K562 (cell line): ENCODE data around the gene TRPV5. TPM values are rescaled to one million over a fixed set of nuclear protein-coding genes. Genes with fewer than 3 reads are reported as not detected.

ENCODE experiments used
- MYC ChIP-seq, 2 experiments: fragments of 250-450 bp in 1 of 2; sonication (Bioruptor Pico) in 1 of 2; IDR thresholded peaks; 2 replicates each; pipeline versions ENCODE4 v1.5.1 to v1.6.1; 2012 to 2021; ENCODE audit warnings: low read depth in 2 of 2, borderline replicate concordance in 1 of 2, improper control_type of control experiment in 1 of 2, low read length in 1 of 2, mild to moderate bottlenecking in 1 of 2, moderate library complexity in 1 of 2
- SMAD1 ChIP-seq: fragments of 150-350 bp; IDR thresholded peaks from 2 replicates; pipeline ENCODE4 v1.6.1; 2014; ENCODE audit warnings: low read length, low read depth; ENCODE audit not compliant: partially characterized antibody
- ZFP30 ChIP-seq: fragments of 250-450 bp; sonication (Bioruptor Pico); IDR thresholded peaks from 2 replicates; pipeline ENCODE4 v1.8.0; 2022; ENCODE audit warnings: moderate library complexity, mild to moderate bottlenecking, inconsistent platforms, borderline replicate concordance
- ZNF224 ChIP-seq: sonication (generic); formaldehyde crosslinking; IDR thresholded peaks from 2 replicates; pipeline ENCODE4 v1.8.0; 2022; ENCODE audit warnings: mild to moderate bottlenecking, missing genetic modification reagents
- polyA plus RNA-seq, 8 experiments: library from polyadenylated mRNA; depleted of rRNA in 4 of 8; stranded (reverse) in 5 of 8; unstranded in 3 of 8; fragments of >200 nt; fragmentation: Nextera tagmentation in 2 of 8; fragmentation: Illumina TruSeq in 1 of 8; extraction: Ambion mirVana in 2 of 8; extraction: Trizol in 1 of 8; gene quantifications; 2 replicates each; pipeline versions ENCODE4 v1.2.1 to v1.2.3, GENCODE V29; 2011 to 2014; ENCODE audit warnings: inconsistent platforms in 1 of 8, missing spikeins in 1 of 8
- total RNA-seq, 7 experiments: library from RNA; depleted of rRNA in 6 of 7; stranded (reverse); fragments of >200 nt in 6 of 7; fragmentation: Illumina TruSeq in 2 of 7; extraction: Trizol in 2 of 7; gene quantifications; 2 replicates each; pipeline versions ENCODE4 v1.2.1 to v1.2.3, GENCODE V29; 2011 to 2021; ENCODE audit warnings: low replicate concordance in 1 of 7
- TF ChIP-seq, protein P1 (sequence below): fragments of 250-450 bp; sonication (Bioruptor Pico); IDR thresholded peaks from 2 replicates; pipeline ENCODE4 v1.4.0; 2020; ENCODE audit warnings: mild to moderate bottlenecking, moderate library complexity
- TF ChIP-seq, protein P2 (sequence below): fragments of 250-450 bp; sonication (Bioruptor Pico); IDR thresholded peaks from 2 replicates; pipeline ENCODE4 v1.8.0; 2022; ENCODE audit warnings: moderate library complexity, mild to moderate bottlenecking, inconsistent platforms

TRPV5 gene
- total and polyA plus RNA-seq, 9 of the 15 experiments (the other 6 are each of a cell fraction or from before 2014, with no cell fraction given): not detected

DNA sequence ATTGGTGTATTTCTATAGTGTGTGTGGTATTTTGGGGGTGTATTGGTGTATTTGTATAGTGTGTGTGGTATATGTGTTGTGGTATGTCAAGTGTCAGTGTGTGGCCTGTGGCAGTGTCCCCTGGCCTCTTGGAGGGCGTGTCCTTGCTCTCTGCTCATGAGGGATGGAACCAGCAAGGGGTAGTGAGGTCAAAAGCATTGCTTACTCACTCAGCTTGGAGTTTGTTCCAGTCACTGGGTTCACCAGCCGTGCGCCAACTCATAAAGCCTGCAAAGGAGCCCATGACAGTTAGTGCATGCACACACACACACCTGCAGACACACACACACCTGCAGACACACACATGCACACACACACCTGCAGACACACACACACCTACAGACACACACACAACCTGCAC lies 43.7 kb downstream of the TRPV5 start (continued):
- TF ChIP-seq MYC (IDR thresholded peaks at IDR 0.05; ENCODE audit: low read depth, low read length) (no peak), MYC (CRISPR knock-in tag; IDR thresholded peaks at IDR 0.05; ENCODE audit: borderline replicate concordance, low read depth) (no peak), SMAD1 (no peak), ZFP30 (CRISPR knock-in tag) (no peak), ZNF224 (no peak)
- TF ChIP-seq, protein P1, sequence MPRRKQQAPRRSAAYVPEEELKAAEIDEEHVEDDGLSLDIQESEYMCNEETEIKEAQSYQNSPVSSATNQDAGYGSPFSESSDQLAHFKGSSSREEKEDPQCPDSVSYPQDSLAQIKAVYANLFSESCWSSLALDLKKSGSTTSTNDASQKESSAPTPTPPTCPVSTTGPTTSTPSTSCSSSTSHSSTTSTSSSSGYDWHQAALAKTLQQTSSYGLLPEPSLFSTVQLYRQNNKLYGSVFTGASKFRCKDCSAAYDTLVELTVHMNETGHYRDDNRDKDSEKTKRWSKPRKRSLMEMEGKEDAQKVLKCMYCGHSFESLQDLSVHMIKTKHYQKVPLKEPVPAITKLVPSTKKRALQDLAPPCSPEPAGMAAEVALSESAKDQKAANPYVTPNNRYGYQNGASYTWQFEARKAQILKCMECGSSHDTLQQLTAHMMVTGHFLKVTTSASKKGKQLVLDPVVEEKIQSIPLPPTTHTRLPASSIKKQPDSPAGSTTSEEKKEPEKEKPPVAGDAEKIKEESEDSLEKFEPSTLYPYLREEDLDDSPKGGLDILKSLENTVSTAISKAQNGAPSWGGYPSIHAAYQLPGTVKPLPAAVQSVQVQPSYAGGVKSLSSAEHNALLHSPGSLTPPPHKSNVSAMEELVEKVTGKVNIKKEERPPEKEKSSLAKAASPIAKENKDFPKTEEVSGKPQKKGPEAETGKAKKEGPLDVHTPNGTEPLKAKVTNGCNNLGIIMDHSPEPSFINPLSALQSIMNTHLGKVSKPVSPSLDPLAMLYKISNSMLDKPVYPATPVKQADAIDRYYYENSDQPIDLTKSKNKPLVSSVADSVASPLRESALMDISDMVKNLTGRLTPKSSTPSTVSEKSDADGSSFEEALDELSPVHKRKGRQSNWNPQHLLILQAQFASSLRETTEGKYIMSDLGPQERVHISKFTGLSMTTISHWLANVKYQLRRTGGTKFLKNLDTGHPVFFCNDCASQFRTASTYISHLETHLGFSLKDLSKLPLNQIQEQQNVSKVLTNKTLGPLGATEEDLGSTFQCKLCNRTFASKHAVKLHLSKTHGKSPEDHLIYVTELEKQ (CRISPR knock-in tag): no peak
- TF ChIP-seq, protein P2, sequence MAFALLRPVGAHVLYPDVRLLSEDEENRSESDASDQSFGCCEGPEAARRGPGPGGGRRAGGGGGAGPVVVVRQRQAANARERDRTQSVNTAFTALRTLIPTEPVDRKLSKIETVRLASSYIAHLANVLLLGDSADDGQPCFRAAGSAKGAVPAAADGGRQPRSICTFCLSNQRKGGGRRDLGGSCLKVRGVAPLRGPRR (CRISPR knock-in tag): no peak
